WTC11 (cell line): ENCODE results near the gene AUP1. TPM values are rescaled to one million over a fixed set of nuclear protein-coding genes. Genes with fewer than 3 reads are reported as not detected.

Experiments used
- ATF1 ChIP-seq: sonication (generic); formaldehyde crosslinking; IDR thresholded peaks from 2 replicates; pipeline ENCODE4 v1.8.1; 2023; ENCODE audit warnings: mild to moderate bottlenecking, moderate library complexity, missing genetic modification reagents
- FOXP1 ChIP-seq: sonication (generic); formaldehyde crosslinking; IDR thresholded peaks from 2 replicates; pipeline ENCODE4 v1.8.0; 2022; ENCODE audit warnings: missing genetic modification reagents, mild to moderate bottlenecking, moderate library complexity, borderline replicate concordance
- OVOL2 ChIP-seq: fragments of 250-450 bp; sonication (Bioruptor Pico); IDR thresholded peaks from 2 replicates; pipeline ENCODE4 v1.9.0; 2021; ENCODE audit warnings: mild to moderate bottlenecking, borderline replicate concordance
- TP53 ChIP-seq: sonication (generic); formaldehyde crosslinking; IDR thresholded peaks from 2 replicates; pipeline ENCODE4 v1.8.1; 2023; ENCODE audit warnings: mild to moderate bottlenecking, missing genetic modification reagents
- ZNF219 ChIP-seq: sonication (generic); formaldehyde crosslinking; IDR thresholded peaks from 2 replicates; pipeline ENCODE4 v1.8.0; 2023; ENCODE audit warnings: missing genetic modification reagents, mild to moderate bottlenecking, borderline replicate concordance
- total RNA-seq: library from RNA; stranded (reverse); gene quantifications from 3 replicates; pipeline ENCODE4 v1.2.3, GENCODE V29; 2021
- TF ChIP-seq, protein P1 (sequence below): sonication (generic); formaldehyde crosslinking; conservative IDR thresholded peaks from 2 replicates; pipeline ENCODE4 v1.8.1; 2023; ENCODE audit warnings: mild to moderate bottlenecking, low read depth, missing genetic modification reagents, moderate library complexity
- TF ChIP-seq, protein P2 (sequence below): sonication (generic); formaldehyde crosslinking; IDR thresholded peaks from 2 replicates; pipeline ENCODE4 v1.8.0; 2022; ENCODE audit warnings: mild to moderate bottlenecking, missing genetic modification reagents
- TF ChIP-seq, protein P3 (sequence below): sonication (generic); formaldehyde crosslinking; IDR thresholded peaks from 2 replicates; pipeline ENCODE4 v1.8.1; 2022; ENCODE audit warnings: low read depth, missing genetic modification reagents, borderline replicate concordance
- TF ChIP-seq, protein P4 (sequence below): fragments of 250-450 bp; sonication (Bioruptor Pico); IDR thresholded peaks from 2 replicates; pipeline ENCODE4 v2.1.2; 2022; ENCODE audit warnings: mild to moderate bottlenecking, moderate library complexity

Gene AUP1
- total RNA-seq, 1 experiment from 2014 or later: 84.9 TPM

DNA sequence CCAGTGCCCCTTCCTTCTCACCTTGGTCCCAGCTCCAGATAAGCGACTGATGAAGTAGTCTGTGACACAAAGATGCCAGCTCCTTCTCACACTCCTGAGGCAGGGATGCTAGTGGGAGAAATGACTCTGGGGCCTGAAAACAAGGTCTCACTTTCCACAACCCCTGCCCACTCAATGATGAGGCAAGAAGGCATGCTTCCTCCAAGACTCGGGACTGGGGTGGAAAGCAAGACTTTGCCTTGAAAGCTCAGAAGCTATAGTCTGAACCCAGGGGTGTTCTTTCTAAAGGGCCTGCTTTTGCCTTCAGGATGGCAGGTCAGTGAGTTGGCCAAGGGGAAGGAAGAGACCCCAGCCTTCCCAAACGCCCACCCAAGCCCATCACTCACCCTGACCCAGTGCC, 48.1 kb downstream of the AUP1 start (continued):
- TF ChIP-seq, protein P1, sequence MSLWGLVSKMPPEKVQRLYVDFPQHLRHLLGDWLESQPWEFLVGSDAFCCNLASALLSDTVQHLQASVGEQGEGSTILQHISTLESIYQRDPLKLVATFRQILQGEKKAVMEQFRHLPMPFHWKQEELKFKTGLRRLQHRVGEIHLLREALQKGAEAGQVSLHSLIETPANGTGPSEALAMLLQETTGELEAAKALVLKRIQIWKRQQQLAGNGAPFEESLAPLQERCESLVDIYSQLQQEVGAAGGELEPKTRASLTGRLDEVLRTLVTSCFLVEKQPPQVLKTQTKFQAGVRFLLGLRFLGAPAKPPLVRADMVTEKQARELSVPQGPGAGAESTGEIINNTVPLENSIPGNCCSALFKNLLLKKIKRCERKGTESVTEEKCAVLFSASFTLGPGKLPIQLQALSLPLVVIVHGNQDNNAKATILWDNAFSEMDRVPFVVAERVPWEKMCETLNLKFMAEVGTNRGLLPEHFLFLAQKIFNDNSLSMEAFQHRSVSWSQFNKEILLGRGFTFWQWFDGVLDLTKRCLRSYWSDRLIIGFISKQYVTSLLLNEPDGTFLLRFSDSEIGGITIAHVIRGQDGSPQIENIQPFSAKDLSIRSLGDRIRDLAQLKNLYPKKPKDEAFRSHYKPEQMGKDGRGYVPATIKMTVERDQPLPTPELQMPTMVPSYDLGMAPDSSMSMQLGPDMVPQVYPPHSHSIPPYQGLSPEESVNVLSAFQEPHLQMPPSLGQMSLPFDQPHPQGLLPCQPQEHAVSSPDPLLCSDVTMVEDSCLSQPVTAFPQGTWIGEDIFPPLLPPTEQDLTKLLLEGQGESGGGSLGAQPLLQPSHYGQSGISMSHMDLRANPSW: no peak
- TF ChIP-seq, protein P2, sequence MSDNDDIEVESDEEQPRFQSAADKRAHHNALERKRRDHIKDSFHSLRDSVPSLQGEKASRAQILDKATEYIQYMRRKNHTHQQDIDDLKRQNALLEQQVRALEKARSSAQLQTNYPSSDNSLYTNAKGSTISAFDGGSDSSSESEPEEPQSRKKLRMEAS (CRISPR knock-in tag): no peak
- no peak for TF ChIP-seq TP53 (CRISPR knock-in tag)
- no peak for TF ChIP-seq OVOL2
- no peak for TF ChIP-seq ATF1 (CRISPR knock-in tag)
- no peak for TF ChIP-seq FOXP1 (CRISPR knock-in tag)
- TF ChIP-seq, protein P3, sequence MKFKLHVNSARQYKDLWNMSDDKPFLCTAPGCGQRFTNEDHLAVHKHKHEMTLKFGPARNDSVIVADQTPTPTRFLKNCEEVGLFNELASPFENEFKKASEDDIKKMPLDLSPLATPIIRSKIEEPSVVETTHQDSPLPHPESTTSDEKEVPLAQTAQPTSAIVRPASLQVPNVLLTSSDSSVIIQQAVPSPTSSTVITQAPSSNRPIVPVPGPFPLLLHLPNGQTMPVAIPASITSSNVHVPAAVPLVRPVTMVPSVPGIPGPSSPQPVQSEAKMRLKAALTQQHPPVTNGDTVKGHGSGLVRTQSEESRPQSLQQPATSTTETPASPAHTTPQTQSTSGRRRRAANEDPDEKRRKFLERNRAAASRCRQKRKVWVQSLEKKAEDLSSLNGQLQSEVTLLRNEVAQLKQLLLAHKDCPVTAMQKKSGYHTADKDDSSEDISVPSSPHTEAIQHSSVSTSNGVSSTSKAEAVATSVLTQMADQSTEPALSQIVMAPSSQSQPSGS (CRISPR knock-in tag): no peak
- TF ChIP-seq ZNF219 (CRISPR knock-in tag): no peak
- TF ChIP-seq, protein P4, sequence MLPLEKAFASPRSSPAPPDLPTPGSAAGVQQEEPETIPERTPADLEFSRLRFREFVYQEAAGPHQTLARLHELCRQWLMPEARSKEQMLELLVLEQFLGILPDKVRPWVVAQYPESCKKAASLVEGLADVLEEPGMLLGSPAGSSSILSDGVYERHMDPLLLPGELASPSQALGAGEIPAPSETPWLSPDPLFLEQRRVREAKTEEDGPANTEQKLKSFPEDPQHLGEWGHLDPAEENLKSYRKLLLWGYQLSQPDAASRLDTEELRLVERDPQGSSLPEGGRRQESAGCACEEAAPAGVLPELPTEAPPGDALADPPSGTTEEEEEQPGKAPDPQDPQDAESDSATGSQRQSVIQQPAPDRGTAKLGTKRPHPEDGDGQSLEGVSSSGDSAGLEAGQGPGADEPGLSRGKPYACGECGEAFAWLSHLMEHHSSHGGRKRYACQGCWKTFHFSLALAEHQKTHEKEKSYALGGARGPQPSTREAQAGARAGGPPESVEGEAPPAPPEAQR (CRISPR knock-in tag): no peak

Other genes starting within 250 kb of the AUP1 start
- gene SLC4A5, start 186.3 kb downstream of the AUP1 start, total RNA-seq: 0.62 to 1.8 TPM (median 1.2 TPM) in 3 replicates
- gene DCTN1, start 149.4 kb downstream of the AUP1 start, total RNA-seq: 165 to 179 TPM (median 168 TPM) in 3 replicates
- gene C2orf81, start 108.1 kb downstream of the AUP1 start, total RNA-seq: 2.9 to 3.6 TPM (median 3.3 TPM) in 3 replicates
- 55.2 to 95.7 TPM (median 89.3 TPM) in 3 replicates for gene WDR54, start 108.0 kb downstream of the AUP1 start, total RNA-seq
- 66.6 to 80.1 TPM (median 67.7 TPM) in 3 replicates for gene RTKN, start 87.8 kb downstream of the AUP1 start, total RNA-seq
- gene INO80B, start 74.6 kb downstream of the AUP1 start, total RNA-seq: 15.8 to 20.2 TPM (median 17.3 TPM) in 3 replicates
- gene WBP1, start 71.3 kb downstream of the AUP1 start, total RNA-seq: 66.0 to 86.6 TPM (median 86.0 TPM) in 3 replicates
- gene MOGS, start 64.3 kb downstream of the AUP1 start, total RNA-seq: 63.3 to 73.7 TPM (median 67.6 TPM) in 3 replicates
- 52.1 to 62.6 TPM (median 55.0 TPM) in 3 replicates for gene MRPL53, start 57.0 kb downstream of the AUP1 start, total RNA-seq
- gene CCDC142, start 46.7 kb downstream of the AUP1 start, total RNA-seq: 10.0 to 14.0 TPM (median 10.4 TPM) in 3 replicates
- 32.6 to 38.3 TPM (median 36.2 TPM) in 3 replicates for gene TTC31, start 46.6 kb downstream of the AUP1 start, total RNA-seq
- gene LBX2, start 30.1 kb downstream of the AUP1 start, total RNA-seq: 1.0 to 1.8 TPM (median 1.8 TPM) in 3 replicates
- 13.7 to 15.7 TPM (median 15.4 TPM) in 3 replicates for gene PCGF1, start 22.0 kb downstream of the AUP1 start, total RNA-seq
- 0.18 to 0.39 TPM (median 0.26 TPM) in 3 replicates for gene TLX2, start 15.3 kb downstream of the AUP1 start, total RNA-seq
- gene DQX1, start 3.5 kb downstream of the AUP1 start, total RNA-seq: 1.2 to 1.9 TPM (median 1.3 TPM) in 3 replicates
- gene HTRA2, start 227 bp upstream of the AUP1 start, total RNA-seq: 25.6 to 30.0 TPM (median 26.8 TPM) in 3 replicates
- gene LOXL3, start 24.2 kb upstream of the AUP1 start, total RNA-seq: 21.1 to 27.2 TPM (median 23.9 TPM) in 3 replicates
- 15.3 to 16.9 TPM (median 15.9 TPM) in 3 replicates for gene DOK1, start 25.0 kb upstream of the AUP1 start, total RNA-seq
- gene M1AP, start 118.6 kb upstream of the AUP1 start, total RNA-seq: 5.9 to 9.2 TPM (median 8.5 TPM) in 3 replicates
- 5.7 to 7.4 TPM (median 6.3 TPM) in 3 replicates for gene SEMA4F, start 124.5 kb upstream of the AUP1 start, total RNA-seq